ENCODE results near the gene MAML2. TPM values are rescaled to one million over a fixed set of nuclear protein-coding genes. Genes with fewer than 3 reads are reported as not detected.

Gene MAML2
- total RNA-seq, 1 experiment from 2014 or later, result 2.9 TPM

DNA sequence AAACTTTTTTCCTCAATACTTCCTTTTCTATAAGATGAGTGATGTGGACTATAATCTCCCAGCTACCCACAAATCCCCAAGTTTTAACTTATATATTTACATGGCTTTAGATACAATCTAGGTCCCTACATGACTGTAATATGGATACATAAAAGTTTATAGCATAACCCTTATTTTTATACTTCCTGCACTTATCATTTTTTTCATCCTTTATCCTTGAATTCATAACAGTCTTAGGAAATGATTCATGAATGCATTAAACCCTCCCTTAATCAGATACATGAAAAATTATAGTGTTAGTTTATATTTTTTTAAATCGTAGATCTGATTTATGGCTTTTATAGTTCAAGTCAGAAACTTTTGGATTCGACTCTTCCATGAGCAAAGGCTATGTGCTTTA, 195.8 kb downstream of the MAML2 start:
- POLR2A ChIA-PET, result no interaction called here
- no TSS peak for BruUV-seq (replicated peaks)
- in situ Hi-C loops (cut with HindIII; ENCODE audit: low pct_unique_long_range_greater_than_20kb, low sequenced_read_pairs) (no loop called here), intact Hi-C loops (cut with micrococcal nuclease; ENCODE audit: unreplicated experiment) (no loop called here)
- DNase-seq (ENCODE audit: low read depth, low spot score) (no peak), ATAC-seq (no peak)
- CTCF ChIA-PET, result no interaction called here
- Histone ChIP-seq H3K27ac (ENCODE audit: low read length) (no peak overlapping the region), H3K4me1 (ENCODE audit: control insufficient read depth, insufficient read depth, low read length) (0 out of 2 replicates have a peak, but pooled peaks cover 3% of the 10 kb centered on the region), H3K4me3 (ENCODE audit: low read depth in 2 of 2, low read length in 2 of 2) (no peak overlapping the region), H3K9me3 (ENCODE audit: control insufficient read depth, insufficient read depth, low read depth, low read length) (no peaks in the 10 kb centered on the region), H3K27me3 (ENCODE audit: control insufficient read depth, insufficient read depth, low read length) (no peaks in the 10 kb centered on the region), H3K36me3 (ENCODE audit: control insufficient read depth, insufficient read depth, low read length) (no peaks in the 10 kb centered on the region)
- TF ChIP-seq REST (IDR thresholded peaks at IDR 0.05; ENCODE audit: insufficient read depth in 1 of 2, low read depth in 2 of 2, low read length in 1 of 2) (no peak), CTCF (IDR thresholded peaks at IDR 0.05) (no peak), POLR2AphosphoS5 (IDR thresholded peaks at IDR 0.05; ENCODE audit: low read depth, low read length) (no peak), SIN3A (IDR thresholded peaks at IDR 0.05; ENCODE audit: borderline replicate concordance, insufficient read depth, low read depth, low read length) (no peak), TCF7L2 (IDR thresholded peaks at IDR 0.05; ENCODE audit: low read depth, low read length) (no peak)

DNA sequence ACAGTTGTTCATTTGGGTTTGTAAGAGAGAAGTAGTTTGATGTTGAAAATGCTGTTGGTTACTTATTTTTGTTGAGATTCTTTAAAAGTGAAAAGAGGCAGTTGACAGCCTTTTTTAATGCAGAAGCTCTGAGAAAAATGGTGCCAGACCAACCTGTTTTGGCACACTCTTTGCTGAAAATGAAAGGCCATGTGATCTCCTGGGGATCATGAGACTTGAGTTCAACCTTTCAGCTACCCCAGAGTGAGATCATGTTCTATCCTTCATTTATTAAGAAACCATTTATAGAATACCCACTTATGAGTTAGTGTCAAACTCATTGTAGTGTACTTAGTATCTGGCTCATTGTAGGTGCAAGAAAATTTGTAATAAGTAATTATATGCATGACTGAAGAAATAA, 196.2 kb downstream of the MAML2 start:
- intact Hi-C loops (cut with micrococcal nuclease; ENCODE audit: unreplicated experiment), result no loop called here
- POLR2A ChIA-PET, result interaction anchor here (0.6 kb wide), 1 partner anchor 195 kb away, joined by 3 read pairs; no protein-coding TSS in a partner anchor
- ATAC-seq, result no peak
- TF ChIP-seq REST (IDR thresholded peaks at IDR 0.05; ENCODE audit: insufficient read depth in 1 of 2, low read depth in 2 of 2, low read length in 1 of 2) (no peak), POLR2AphosphoS5 (IDR thresholded peaks at IDR 0.05; ENCODE audit: low read depth, low read length) (no peak), CTCF (IDR thresholded peaks at IDR 0.05) (no peak), SIN3A (IDR thresholded peaks at IDR 0.05; ENCODE audit: borderline replicate concordance, insufficient read depth, low read depth, low read length) (no peak), TCF7L2 (IDR thresholded peaks at IDR 0.05; ENCODE audit: low read depth, low read length) (no peak)
- Histone ChIP-seq H3K9me3 (ENCODE audit: control insufficient read depth, insufficient read depth, low read depth, low read length) (no peaks in the 10 kb centered on the region), H3K36me3 (ENCODE audit: control insufficient read depth, insufficient read depth, low read length) (no peaks in the 10 kb centered on the region), H3K27ac (ENCODE audit: low read length) (no peak overlapping the region), H3K4me3 (ENCODE audit: low read depth in 2 of 2, low read length in 2 of 2) (no peak overlapping the region), H3K27me3 (ENCODE audit: control insufficient read depth, insufficient read depth, low read length) (no peaks in the 10 kb centered on the region), H3K4me1 (ENCODE audit: control insufficient read depth, insufficient read depth, low read length) (0 out of 2 replicates have a peak, but pooled peaks cover 3% of the 10 kb centered on the region)
- DNase-seq (ENCODE audit: low read depth, low spot score), result no peak
- in situ Hi-C loops (cut with HindIII; ENCODE audit: low pct_unique_long_range_greater_than_20kb, low sequenced_read_pairs), result no loop called here
- CTCF ChIA-PET, result no interaction called here
- BruUV-seq (replicated peaks), result no TSS peak

All from Panc1 (cell line).